ENCODE data around the gene CREBBP.

Gene CREBBP

DNA sequence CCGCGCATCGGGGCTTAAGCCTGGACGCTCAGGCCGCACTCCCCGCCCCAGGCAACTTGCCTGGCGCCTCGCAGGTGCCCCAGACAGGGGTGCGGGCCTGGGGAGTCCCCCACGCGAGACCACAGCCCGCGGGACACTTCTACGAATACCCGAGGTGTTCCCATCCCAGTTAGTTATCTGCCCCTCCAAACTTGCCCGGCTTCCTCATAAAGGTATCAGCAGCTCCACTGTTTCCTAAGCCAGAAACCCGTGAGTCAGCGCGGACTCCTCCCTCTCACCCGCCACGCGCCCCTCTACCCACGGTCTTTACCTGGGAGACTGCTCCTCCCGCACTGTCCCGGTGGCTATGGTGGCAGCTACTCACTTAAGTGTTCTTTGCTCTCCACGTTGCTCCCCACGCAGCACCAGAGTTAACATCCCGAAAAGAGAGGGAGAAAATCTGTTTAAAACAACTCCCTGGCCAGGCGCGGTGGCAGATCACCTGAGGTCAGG lies 1.0 kb upstream of the CREBBP start:
- in situ Hi-C loops (cut with MboI; ENCODE audit: low sequenced_read_pairs, unreplicated experiment) = loop anchor here (25.0 kb wide), 1 partner anchor 344 kb away; no protein-coding TSS in a partner anchor
- TF ChIP-seq, protein P1, sequence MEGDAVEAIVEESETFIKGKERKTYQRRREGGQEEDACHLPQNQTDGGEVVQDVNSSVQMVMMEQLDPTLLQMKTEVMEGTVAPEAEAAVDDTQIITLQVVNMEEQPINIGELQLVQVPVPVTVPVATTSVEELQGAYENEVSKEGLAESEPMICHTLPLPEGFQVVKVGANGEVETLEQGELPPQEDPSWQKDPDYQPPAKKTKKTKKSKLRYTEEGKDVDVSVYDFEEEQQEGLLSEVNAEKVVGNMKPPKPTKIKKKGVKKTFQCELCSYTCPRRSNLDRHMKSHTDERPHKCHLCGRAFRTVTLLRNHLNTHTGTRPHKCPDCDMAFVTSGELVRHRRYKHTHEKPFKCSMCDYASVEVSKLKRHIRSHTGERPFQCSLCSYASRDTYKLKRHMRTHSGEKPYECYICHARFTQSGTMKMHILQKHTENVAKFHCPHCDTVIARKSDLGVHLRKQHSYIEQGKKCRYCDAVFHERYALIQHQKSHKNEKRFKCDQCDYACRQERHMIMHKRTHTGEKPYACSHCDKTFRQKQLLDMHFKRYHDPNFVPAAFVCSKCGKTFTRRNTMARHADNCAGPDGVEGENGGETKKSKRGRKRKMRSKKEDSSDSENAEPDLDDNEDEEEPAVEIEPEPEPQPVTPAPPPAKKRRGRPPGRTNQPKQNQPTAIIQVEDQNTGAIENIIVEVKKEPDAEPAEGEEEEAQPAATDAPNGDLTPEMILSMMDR (IDR thresholded peaks at IDR 0.05; ENCODE audit: borderline replicate concordance, control extremely low read depth, extremely low read depth, insufficient read depth, missing control alignments) = no peak

DNA sequence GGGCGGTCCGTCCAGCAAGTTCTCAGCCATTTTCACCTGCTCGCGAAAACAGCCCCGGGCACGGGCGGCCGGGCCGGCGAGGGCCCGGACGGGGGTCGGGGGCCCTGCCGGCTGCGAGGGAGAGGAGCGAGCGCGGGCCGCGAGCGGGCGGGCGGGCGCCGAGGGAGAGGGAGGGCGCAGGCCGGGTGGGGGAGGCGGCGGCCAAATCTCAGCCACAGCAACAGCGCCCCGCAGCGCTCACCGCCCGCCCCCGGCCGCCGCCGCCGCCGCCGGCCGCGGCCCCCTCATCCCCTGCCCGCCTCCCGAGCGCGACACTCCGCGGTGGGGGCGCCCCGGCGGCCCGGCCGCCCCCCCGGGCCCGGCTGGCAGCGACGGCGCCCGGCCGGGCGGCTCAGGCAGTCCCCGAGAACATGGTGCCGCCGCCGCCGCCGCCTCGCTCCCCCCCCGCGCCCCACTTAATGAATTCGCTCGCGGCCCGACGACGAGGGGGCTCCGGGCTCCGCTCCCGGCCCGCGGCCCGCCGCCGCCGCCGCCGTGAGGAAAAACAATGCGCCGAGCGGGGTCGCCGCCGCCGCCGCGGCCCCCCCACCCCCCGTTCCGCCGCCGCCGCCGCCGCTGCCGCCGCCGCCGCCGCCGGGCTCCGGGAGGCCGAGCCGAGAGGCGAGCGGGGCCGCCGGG lies 487 bp downstream of the CREBBP start:
- in situ Hi-C loops (cut with MboI; ENCODE audit: low sequenced_read_pairs, unreplicated experiment) = loop anchor here (5.0 to 25.0 kb wide), 2 partner anchors 188 to 343 kb away; no protein-coding TSS in a partner anchor
- DNase-seq (ENCODE audit: low spot score) = peak; percentile 83
- TF ChIP-seq, protein P1 (IDR thresholded peaks at IDR 0.05; ENCODE audit: borderline replicate concordance, control extremely low read depth, extremely low read depth, insufficient read depth, missing control alignments) = peak; percentile 33

More for the DNA sequence above, 1.0 kb upstream of the CREBBP start:
- DNase-seq (ENCODE audit: low spot score) = no peak

DNA sequence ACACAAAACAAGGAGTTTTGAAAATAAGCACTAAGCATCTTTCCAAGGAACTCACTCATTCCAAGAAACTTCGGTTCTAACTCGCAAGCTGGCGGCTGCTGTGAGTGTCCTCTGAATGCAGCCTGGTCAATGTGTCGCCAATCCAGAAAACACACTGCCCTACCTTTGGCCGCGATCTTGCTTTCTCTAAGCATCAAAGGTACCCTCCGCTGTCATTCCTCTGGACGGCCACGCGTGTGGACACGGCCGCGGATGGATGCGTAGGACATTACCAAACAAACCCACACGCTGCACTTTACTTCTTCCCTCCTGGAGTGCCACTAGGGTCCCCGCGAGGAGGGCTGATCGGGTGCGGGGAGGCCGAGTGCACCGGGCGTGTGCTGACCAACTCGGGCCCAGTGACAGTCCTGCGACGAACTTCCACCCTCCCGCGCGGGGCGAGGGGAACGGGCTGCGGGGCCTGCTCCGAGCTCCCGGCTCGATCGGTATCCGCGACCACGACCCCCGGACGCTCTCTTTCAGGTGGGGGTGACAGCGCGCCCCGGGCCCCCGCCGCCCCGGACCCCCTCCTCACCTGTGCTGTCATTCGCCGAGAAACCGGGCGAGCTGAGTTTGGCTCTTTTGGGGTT lies 1.1 kb downstream of the CREBBP start:
- DNase-seq (ENCODE audit: low spot score) = peak; percentile 21
- in situ Hi-C loops (cut with MboI; ENCODE audit: low sequenced_read_pairs, unreplicated experiment) = loop anchor here (5.0 to 25.0 kb wide), 2 partner anchors 187 to 342 kb away; no protein-coding TSS in a partner anchor
- TF ChIP-seq, protein P1 (IDR thresholded peaks at IDR 0.05; ENCODE audit: borderline replicate concordance, control extremely low read depth, extremely low read depth, insufficient read depth, missing control alignments) = no peak

DNA sequence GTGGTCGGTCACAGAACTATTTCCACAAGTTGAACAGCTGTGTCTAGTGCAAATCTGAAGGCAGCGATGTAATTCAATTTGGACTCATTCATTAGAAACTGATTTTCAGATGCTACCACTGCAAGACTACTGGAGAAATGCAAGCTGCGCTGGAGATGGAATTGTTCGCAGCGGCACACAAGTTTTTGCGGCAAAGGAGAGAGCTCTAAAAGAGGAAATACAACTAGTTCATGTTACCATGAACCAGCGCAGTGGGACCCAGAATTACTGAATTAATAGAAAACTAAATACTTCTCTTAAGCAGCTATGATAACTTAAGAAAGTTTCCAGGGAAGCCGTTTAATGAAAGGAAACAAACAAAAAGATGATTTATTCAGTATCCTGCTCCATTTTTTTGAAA lies 1.9 kb downstream of the CREBBP start:
- no peak for DNase-seq (ENCODE audit: low spot score)
- TF ChIP-seq, protein P1 (IDR thresholded peaks at IDR 0.05; ENCODE audit: borderline replicate concordance, control extremely low read depth, extremely low read depth, insufficient read depth, missing control alignments) = no peak
- in situ Hi-C loops (cut with MboI; ENCODE audit: low sequenced_read_pairs, unreplicated experiment) = loop anchor here (5.0 to 25.0 kb wide), 2 partner anchors 186 to 341 kb away; no protein-coding TSS in a partner anchor

DNA sequence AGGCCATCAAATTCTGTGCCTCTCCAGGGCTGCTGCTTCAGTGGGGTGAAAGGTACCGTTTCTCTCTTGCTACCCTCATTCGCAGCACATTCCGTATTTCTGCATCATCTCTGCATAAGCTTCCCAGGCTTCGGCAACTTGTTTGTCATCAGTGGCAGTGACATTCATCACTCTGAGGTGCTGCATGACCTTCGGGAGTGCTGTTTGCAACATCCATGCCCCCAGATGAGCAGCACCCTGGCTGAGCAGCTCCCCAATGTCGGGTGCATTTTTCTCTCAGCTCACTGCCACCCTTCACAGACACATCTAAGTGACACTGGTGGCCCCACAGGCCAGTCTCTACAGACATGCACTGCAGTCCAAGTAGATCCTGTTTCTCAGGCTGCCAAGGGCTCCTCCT lies 3.8 kb downstream of the CREBBP start:
- in situ Hi-C loops (cut with MboI; ENCODE audit: low sequenced_read_pairs, unreplicated experiment) = loop anchor here (5.0 to 25.0 kb wide), 2 partner anchors 184 to 339 kb away; no protein-coding TSS in a partner anchor
- TF ChIP-seq, protein P1 (IDR thresholded peaks at IDR 0.05; ENCODE audit: borderline replicate concordance, control extremely low read depth, extremely low read depth, insufficient read depth, missing control alignments) = no peak
- DNase-seq (ENCODE audit: low spot score) = no peak

DNA sequence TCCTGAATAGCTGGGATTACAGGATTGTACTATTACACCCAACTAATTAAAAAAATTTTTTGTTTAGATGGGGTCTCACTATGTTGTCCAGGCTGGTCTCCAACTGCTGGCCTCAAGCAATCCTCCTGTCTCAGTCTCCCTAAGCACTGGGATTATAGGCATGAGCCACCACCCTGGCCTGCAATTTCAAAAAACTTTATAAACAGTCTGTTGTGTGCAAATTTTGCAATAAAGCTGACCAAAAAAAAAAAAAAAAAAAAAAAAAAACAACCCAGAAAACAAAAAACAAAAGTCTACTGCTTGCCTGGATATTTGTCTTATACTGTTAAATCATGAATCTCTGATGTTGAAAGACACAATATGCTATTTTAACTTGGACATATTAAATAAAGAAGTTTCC lies 4.4 kb downstream of the CREBBP start:
- TF ChIP-seq, protein P1 (IDR thresholded peaks at IDR 0.05; ENCODE audit: borderline replicate concordance, control extremely low read depth, extremely low read depth, insufficient read depth, missing control alignments) = no peak
- in situ Hi-C loops (cut with MboI; ENCODE audit: low sequenced_read_pairs, unreplicated experiment) = loop anchor here (5.0 to 25.0 kb wide), 2 partner anchors 184 to 339 kb away; no protein-coding TSS in a partner anchor
- no peak for DNase-seq (ENCODE audit: low spot score)

Data from GM13976 (cell line).